GOT3 (cell line): Measurements from ENCODE around the gene SERPINB1.

Experiments
- DNase-seq: peaks from one replicate; lab custom pipeline; 2025; ENCODE audit warnings: mixed read lengths; lab: John Stamatoyannopoulos, UW

Gene SERPINB1

DNA sequence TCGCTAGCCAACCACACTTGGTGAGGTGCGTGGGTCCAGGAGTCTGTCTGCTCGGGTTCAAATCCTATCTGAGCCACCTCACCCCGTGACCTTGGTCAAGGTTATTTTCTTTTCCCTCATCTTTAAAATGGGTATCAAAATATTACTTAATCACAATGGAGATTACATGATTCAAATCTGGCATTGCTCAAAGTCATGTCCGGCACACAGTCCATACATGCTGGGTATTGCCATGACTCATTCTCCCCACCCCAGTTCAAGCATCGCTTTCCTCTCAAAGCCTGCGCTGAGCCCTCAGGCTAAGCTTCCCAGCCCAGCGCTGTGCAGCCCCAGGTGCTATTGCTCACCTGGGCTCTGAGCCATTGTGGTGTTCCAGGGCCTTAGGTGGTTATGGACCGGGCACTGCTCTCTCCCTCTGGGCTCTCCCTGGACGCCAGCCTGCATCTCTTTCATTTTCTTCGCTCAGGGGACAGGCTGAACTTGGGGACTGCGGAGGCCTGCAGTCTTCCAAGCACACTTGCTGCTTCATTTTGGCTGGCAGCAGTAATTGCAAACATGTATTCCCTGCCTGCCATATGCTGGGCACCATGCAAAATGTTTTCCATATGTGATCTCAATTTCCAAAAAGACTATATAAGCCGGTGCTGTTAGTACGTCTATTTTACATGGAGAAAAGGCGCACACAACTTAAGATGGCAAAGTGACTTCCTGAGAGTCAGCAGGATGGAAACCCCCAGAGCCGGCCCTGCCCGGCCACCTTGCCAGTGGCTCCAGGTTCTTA lies 49.1 kb downstream of the SERPINB1 start:
- no peak for DNase-seq

DNA sequence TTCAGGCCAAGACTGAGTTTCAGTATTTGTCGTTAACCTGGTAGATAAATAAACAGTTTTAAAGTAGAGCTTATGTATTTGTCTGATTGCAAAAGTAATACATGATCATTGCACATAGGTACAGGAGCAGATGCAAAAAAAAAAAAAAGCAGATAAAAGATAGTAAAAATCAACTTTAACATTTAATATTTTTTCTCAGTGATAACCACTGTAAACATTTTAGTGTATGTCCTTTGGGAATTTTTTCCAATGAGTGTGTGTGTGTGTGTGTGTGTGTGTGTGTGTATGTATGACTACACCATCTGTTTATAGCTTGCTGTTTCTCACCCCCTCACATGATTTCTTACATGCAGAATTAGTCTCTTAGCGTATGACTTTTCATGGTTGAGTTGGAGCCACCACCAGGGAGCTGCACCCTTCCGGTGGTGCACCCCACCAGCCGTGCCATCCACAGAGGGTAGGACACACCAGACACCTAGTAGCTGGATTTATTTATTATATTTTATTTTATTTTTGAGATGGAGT lies 50.2 kb downstream of the SERPINB1 start:
- no peak for DNase-seq

DNA sequence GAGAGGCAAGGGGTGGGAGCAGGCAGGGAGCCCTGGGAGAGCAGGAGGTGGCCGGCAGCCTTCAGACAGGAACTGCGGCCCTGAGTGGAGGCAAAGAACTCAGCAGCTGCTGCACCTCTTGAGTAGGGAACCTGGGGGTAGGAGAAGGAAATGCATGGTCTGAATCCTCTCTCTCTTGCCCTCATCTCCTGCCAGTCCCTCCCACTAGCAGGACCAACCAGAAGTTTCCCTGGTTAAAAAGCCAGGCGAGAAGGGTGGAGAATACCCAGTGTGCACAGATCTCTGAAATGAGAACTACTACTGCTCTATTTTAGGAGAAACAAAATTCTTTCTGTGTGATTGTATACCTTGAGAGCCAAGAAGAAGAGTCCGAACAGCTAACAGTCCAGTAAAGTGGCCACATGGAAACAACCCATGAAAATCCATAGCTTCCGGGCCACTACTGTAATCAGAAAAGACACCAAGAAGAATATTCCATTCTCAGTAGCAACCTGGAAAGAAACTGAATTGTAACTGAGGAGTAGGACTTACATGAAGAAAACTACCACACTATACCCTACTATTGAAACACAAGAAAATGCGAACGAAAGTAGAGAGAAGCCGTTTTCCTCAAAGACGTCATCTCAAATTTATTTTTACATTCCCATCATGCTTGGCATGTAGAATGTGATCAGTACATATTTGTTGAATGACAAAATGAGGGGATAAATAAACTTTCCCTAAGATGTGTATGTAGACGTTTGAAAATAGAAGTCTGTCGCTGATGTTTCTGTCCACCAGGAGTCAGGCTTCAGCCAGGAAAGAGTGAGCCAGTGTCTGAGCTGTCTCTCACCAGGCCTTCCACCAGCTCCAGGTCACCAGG lies 50.8 kb downstream of the SERPINB1 start:
- no peak for DNase-seq

DNA sequence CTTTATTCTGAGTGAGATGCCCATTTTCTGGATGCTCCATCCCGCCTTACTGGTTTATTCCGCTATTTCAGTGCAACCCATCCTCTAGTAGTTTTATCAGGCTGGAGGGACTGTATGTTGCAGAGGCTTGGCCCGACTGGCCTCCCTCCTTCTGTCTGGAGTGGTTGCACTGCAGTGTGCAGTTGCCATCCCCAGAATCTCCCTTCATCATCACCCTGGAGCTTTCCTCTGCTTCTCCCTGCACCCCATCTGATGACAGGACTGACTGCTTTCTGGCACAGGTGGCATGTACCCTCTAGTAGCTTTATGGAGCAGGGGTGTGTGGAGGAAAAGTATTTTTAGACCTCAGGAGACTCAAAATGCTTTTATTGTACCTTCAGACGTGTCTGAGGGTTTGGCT lies 55.4 kb downstream of the SERPINB1 start:
- no peak for DNase-seq

DNA sequence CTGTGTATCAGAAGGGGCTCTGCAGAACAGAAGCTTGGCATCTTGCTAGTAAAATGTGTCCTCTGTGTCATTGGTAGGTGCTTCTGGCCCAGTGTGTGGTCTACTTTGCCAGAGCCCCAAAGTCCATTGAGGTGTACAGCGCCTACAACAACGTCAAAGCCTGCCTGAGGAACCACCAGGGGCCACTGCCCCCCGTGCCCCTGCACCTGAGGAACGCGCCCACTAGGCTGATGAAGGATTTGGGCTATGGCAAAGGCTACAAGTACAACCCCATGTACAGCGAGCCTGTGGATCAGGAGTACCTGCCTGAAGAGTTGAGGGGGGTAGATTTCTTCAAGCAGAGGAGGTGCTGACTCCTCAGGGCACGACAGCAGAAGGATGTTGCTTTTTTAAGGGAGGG lies 56.7 kb downstream of the SERPINB1 start:
- no peak for DNase-seq

DNA sequence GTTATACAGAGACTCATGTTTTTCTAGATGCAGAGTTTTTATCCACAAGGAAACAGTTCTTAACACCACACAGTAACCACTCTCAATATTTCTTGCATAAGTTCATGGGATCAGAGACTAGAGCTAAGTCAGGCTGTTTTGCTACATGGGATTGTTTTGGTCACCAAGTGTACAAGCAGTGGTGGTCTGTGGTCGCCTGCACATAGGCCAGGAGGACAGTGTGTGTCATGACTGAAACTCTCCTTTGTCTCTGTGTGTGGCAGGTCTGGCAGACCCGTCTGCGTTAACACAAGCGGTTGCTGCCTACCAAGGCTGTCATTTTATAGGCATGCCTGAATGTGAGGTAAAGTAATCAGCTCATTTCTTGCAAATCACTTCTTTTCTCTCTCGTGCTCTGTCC lies 57.6 kb downstream of the SERPINB1 start:
- DNase-seq: no peak

DNA sequence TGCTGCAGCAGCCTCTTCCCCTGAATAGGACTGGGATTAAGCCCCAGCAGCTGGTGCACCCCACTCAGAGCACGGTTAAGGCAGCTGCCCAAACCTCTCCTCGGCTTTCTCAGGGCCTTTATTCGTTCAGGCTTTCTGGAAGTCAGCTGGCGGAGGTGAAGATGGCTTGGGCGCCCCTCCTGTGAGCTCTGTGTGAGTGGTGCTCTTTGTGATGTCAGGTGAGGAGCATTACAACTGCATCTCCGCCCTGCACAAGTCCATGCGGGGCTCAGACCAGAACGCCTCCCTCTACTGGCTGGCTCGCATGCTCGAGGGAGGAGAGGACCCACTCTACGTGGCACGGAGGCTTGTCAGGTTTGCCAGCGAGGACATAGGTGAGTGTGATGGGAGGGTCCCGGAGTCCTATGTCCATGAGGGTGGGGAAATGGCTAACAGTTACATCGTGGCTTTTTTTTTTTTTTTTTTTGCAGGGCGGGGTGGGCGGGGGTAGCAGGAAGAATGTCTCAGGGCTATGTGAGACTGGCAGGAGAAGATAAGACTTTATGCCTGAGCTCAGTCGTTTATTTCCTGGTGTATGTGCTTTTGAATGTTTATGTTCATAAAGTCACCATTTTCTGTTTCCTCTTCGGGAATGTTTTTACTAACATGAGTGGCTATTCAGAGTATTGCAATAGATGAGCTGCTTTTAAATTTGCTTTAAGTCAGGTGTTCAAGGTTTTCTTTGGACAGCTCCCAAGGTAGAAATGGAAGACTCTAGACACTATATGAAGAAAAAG lies 58.3 kb downstream of the SERPINB1 start:
- no peak for DNase-seq

DNA sequence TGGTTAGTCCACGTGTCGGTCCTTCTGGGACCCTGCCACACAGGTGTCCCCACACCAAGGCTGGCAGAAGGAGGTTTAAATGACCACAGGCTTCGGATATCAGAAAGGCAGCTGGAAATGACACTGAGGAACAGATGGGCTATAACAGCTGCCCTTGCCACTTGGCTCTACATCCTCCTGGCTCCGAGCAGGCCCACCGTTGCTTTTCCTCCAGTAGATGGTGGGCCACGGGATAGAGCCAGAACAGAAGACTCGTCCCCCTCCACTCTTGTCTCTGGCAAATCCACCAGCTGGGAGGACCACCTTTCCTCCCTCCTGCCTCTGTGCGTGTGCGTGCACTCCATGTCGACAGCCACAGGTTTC lies 58.9 kb downstream of the SERPINB1 start:
- no peak for DNase-seq

DNA sequence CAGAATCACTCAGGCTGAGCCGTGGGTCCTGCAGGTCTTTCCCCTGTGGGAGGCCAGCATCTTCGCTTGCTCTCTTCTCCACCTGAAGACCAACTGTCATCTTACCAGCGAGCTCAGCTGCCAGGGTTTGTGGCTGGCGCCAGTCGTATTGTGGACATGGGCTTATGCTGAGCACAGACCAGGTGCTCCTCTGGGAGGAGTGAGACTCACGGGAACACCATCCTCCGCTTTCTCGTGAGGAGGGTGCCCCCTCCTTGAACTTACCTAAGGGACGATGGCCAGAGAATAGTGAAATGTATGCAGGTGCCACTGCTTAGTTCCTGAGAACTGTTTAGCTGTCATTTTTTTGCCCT lies 59.3 kb downstream of the SERPINB1 start:
- no peak for DNase-seq
